NT2/D1 (cell line): Measurements from ENCODE around the gene ADAM17.

ENCODE experiments used
- DNase-seq: peaks from one replicate; pipeline ENCODE4 v3.0.0-alpha.2; 2011; ENCODE audit warnings: low read depth, low spot score
- H3K27me3 ChIP-seq: 2 replicates; pipeline ENCODE4 v1.6.0; 2011; ENCODE audit warnings: mild to moderate bottlenecking; ENCODE audit not compliant: insufficient read length, insufficient read depth
- H3K36me3 ChIP-seq: 2 replicates; pipeline ENCODE4 v1.6.1; 2011; ENCODE audit warnings: mild to moderate bottlenecking, low read length, mixed read lengths; ENCODE audit not compliant: insufficient read depth, insufficient read length
- H3K4me1 ChIP-seq: 2 replicates; pipeline ENCODE4 v1.5.1; 2011; ENCODE audit not compliant: insufficient read depth, insufficient read length
- H3K4me3 ChIP-seq: 2 replicates; pipeline ENCODE4 v1.5.1; 2011; ENCODE audit warnings: low read depth; ENCODE audit not compliant: insufficient read length
- H3K9ac ChIP-seq: 2 replicates; pipeline ENCODE4 v1.6.0; 2011; ENCODE audit warnings: low read depth; ENCODE audit not compliant: insufficient read length
- H3K9me3 ChIP-seq: 2 replicates; pipeline ENCODE4 v1.5.1; 2011; ENCODE audit warnings: mild to moderate bottlenecking, low read length; ENCODE audit not compliant: insufficient read depth
- SUZ12 ChIP-seq: IDR thresholded peaks from 2 replicates; pipeline ENCODE4 v1.6.1; 2011; ENCODE audit not compliant: insufficient read length, insufficient read depth; ENCODE audit errors: extremely low read depth
- YY1 ChIP-seq: IDR thresholded peaks from 2 replicates; pipeline ENCODE4 v1.6.1; 2011; ENCODE audit not compliant: insufficient read length, insufficient read depth
- ZNF274 ChIP-seq: IDR thresholded peaks from 2 replicates; pipeline ENCODE4 v1.6.1; 2011; ENCODE audit warnings: mild to moderate bottlenecking, low read depth, low read length

ADAM17 gene

GRCh38 chr2:9478526-9478925 is 77.1 kb downstream of the ADAM17 start:
- peaks cover 22% of the 10 kb centered on the region for H3K36me3 ChIP-seq
- no peaks in the 10 kb centered on the region for H3K4me1 ChIP-seq
- no peaks in the 10 kb centered on the region for H3K9me3 ChIP-seq
- no peak overlapping the region for H3K9ac ChIP-seq
- DNase-seq = no peak
- no peak overlapping the region for H3K4me3 ChIP-seq
- no peak for TF ChIP-seq YY1
- TF ChIP-seq SUZ12 = no peak
- no peak for TF ChIP-seq ZNF274
- no peaks in the 10 kb centered on the region for H3K27me3 ChIP-seq

- no peak for TF ChIP-seq ZNF274
- no peak for TF ChIP-seq SUZ12
- TF ChIP-seq YY1 = no peak
- Histone ChIP-seq H3K27me3 (no peaks in the 10 kb centered on the region), H3K4me3 (no peak overlapping the region), H3K36me3 (peaks cover 25% of the 10 kb centered on the region), H3K9ac (no peak overlapping the region), H3K4me1 (no peaks in the 10 kb centered on the region), H3K9me3 (no peaks in the 10 kb centered on the region)
- no peak for DNase-seq
Observed at GRCh38 chr2:9477914-9478313, 77.7 kb downstream of the ADAM17 start.

GRCh38 chr2:9474361-9475057 is 81.1 kb downstream of the ADAM17 start, which contains the start of gene IAH1:
Gene IAH1, plus strand, starts transcription at chr2:9474551. Its CDS starts 16 bp downstream, at chr2:9474567.
- Histone ChIP-seq H3K4me3 (peak within 1 kb of the TSS; percentile 45), H3K9ac (peak within 1 kb of the TSS; percentile 74), H3K36me3 (peaks cover 30% of the 10 kb centered on the region), H3K4me1 (no peaks in the 10 kb centered on the region), H3K9me3 (no peaks in the 10 kb centered on the region), H3K27me3 (no peaks in the 10 kb centered on the region)
- TF ChIP-seq ZNF274 (no peak), SUZ12 (no peak), YY1 (no peak)
- no peak for DNase-seq

GRCh38 chr2:9473985-9474360 is 81.7 kb downstream of the ADAM17 start:
- peaks cover 35% of the 10 kb centered on the region for H3K36me3 ChIP-seq
- H3K4me1 ChIP-seq = no peaks in the 10 kb centered on the region
- no peak for DNase-seq
- H3K9ac ChIP-seq = no peak overlapping the region
- TF ChIP-seq YY1 (no peak), ZNF274 (no peak), SUZ12 (no peak)
- no peaks in the 10 kb centered on the region for H3K27me3 ChIP-seq
- no peaks in the 10 kb centered on the region for H3K9me3 ChIP-seq
- peak overlapping the region; percentile 45 for H3K4me3 ChIP-seq

GRCh38 chr2:9473308-9473984 is 82.2 kb downstream of the ADAM17 start:
- no peak for DNase-seq
- Histone ChIP-seq H3K9ac (no peak overlapping the region), H3K4me1 (no peaks in the 10 kb centered on the region), H3K4me3 (no peak overlapping the region), H3K27me3 (no peaks in the 10 kb centered on the region), H3K9me3 (no peaks in the 10 kb centered on the region), H3K36me3 (peaks cover 36% of the 10 kb centered on the region)
- no peak for TF ChIP-seq YY1
- no peak for TF ChIP-seq ZNF274
- no peak for TF ChIP-seq SUZ12

- Histone ChIP-seq H3K36me3 (peaks cover 45% of the 10 kb centered on the region), H3K4me1 (no peaks in the 10 kb centered on the region)
Observed at GRCh38 chr2:9472511-9472910, 83.1 kb downstream of the ADAM17 start.

GRCh38 chr2:9471206-9471605 is 84.4 kb downstream of the ADAM17 start:
- DNase-seq = no peak
- TF ChIP-seq YY1 (no peak), ZNF274 (no peak), SUZ12 (no peak)

More at GRCh38 chr2:9472511-9472910, 83.1 kb downstream of the ADAM17 start:
- Histone ChIP-seq H3K27me3 (no peaks in the 10 kb centered on the region), H3K4me3 (no peak overlapping the region), H3K9me3 (no peaks in the 10 kb centered on the region), H3K9ac (no peak overlapping the region)
- no peak for DNase-seq
- no peak for TF ChIP-seq ZNF274
- no peak for TF ChIP-seq YY1
- TF ChIP-seq SUZ12 = no peak

More at GRCh38 chr2:9471206-9471605, 84.4 kb downstream of the ADAM17 start:
- H3K36me3 ChIP-seq = peaks cover 48% of the 10 kb centered on the region
- H3K27me3 ChIP-seq = no peaks in the 10 kb centered on the region
- H3K4me3 ChIP-seq = no peak overlapping the region
- no peaks in the 10 kb centered on the region for H3K4me1 ChIP-seq
- no peak overlapping the region for H3K9ac ChIP-seq
- H3K9me3 ChIP-seq = no peaks in the 10 kb centered on the region
